Activated CD4-positive, alpha-beta memory T cell treated with anti-CD3 and anti-CD28 coated beads, Interleukin-2, amount 10 ng/mL, durations not matched to agents 7 days and 5 days (primary cell): ENCODE measurements around the gene HCFC1R1. TPM values are rescaled to one million over a fixed set of nuclear protein-coding genes. Genes with fewer than 3 reads are reported as not detected.
A peak's percentile ranks its signal among the peaks of the same experiment; 100 is the strongest.
"Not testable (repeated sequence)": the region's sequence is repeated elsewhere in the genome, so short reads cannot be mapped to it uniquely, and the experiment has no call there.

Experiments
- CTCF ChIA-PET: fragments of 350-600 bp; sonication (Branson Sonifier 250); formaldehyde crosslinking; loops from one replicate; lab custom pipeline; 2021; ENCODE audit warnings: antibody characterized with exemption, inconsistent platforms; lab: Charles Lee
- POLR2A ChIA-PET: fragments of 350-600 bp; sonication (Branson Sonifier 250); formaldehyde crosslinking; loops from one replicate; lab custom pipeline; 2021; ENCODE audit warnings: antibody characterized with exemption; lab: Charles Lee
- DNase-seq: peaks from one replicate; pipeline ENCODE4 v3.0.0-alpha.2; 2020
- H3K27ac Mint-ChIP-seq: one replicate; pipeline ENCODE4 v1.8.0; 2021; ENCODE audit warnings: mild to moderate bottlenecking, mixed read lengths
- H3K27me3 Mint-ChIP-seq: one replicate; pipeline ENCODE4 v1.8.0; 2021; ENCODE audit warnings: mixed read lengths
- H3K36me3 Mint-ChIP-seq: one replicate; pipeline ENCODE4 v1.8.0; 2021; ENCODE audit warnings: low read depth, mixed read lengths
- H3K4me1 Mint-ChIP-seq: one replicate; pipeline ENCODE4 v1.8.0; 2021; ENCODE audit warnings: mixed read lengths
- H3K4me3 Mint-ChIP-seq: one replicate; pipeline ENCODE4 v1.8.0; 2021; ENCODE audit warnings: mild to moderate bottlenecking, mixed read lengths
- H3K9me3 Mint-ChIP-seq: one replicate; pipeline ENCODE4 v1.8.0; 2021; ENCODE audit warnings: mixed read lengths
- total RNA-seq, 2 experiments: library from RNA; stranded (reverse); gene quantifications; one replicate each; pipeline ENCODE4 v1.2.3, GENCODE V29; 2021

The HCFC1R1 gene
- total RNA-seq, 2 experiments from 2014 or later: 37.0 to 43.3 TPM

- Mint-ChIP-seq H3K9me3 (no peaks in the 10 kb centered on the region), H3K4me1 (peaks cover 73% of the 10 kb centered on the region), H3K27me3 (no peaks in the 10 kb centered on the region), H3K36me3 (peaks cover 72% of the 10 kb centered on the region), H3K4me3 (peak overlapping the region; percentile 79), H3K27ac (peak overlapping the region; percentile 96)
- CTCF ChIA-PET: interaction anchor here (0.9 to 6.3 kb wide), 5 partner anchors 25 to 72 kb away, joined by 3 to 177 read pairs (median 6); no protein-coding TSS in a partner anchor
- no peak for DNase-seq
- POLR2A ChIA-PET: interaction anchor here (0.7 to 6.1 kb wide), 13 partner anchors 9 to 102 kb away, joined by 3 to 96 read pairs (median 3); partner anchors contain the start of genes IL32, MMP25 and ZNF213
Observed at GRCh38 chr16:3056336-3057180, 32.8 kb upstream of the HCFC1R1 start.

DNA sequence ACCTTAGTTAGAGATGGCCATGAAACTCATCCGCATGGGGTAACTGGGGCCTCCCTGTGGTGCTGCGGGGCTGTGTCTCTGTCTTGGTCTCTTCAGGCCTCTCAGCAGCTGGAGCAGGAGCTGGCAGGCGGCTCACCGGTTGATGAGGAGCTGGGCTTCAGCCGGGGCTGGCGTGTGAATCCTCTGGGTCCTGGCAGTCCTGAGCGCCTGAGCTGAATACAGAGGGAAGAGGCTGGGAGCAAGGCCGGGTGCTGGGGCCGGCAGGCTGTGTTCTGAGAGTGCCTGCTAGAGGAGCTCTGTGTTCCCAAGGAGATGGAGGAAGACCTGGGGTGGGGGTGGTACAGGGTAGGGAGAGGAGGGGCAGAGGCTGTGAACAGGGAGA is 32.0 kb upstream of the HCFC1R1 start:
- Mint-ChIP-seq H3K27ac (peak overlapping the region; percentile 96), H3K4me3 (peak overlapping the region; percentile 64), H3K36me3 (peaks cover 77% of the 10 kb centered on the region), H3K4me1 (peaks cover 77% of the 10 kb centered on the region)
- ChIA-PET CTCF (interaction anchor here (0.9 to 6.3 kb wide), 5 partner anchors 19 to 73 kb away, joined by 3 to 177 read pairs (median 5); no protein-coding TSS in a partner anchor), POLR2A (interaction anchor here (0.7 to 6.1 kb wide), 9 partner anchors 8 to 103 kb away, joined by 3 to 96 read pairs (median 3); partner anchors contain the start of gene MMP25)
- not testable (repeated sequence) for H3K9me3 Mint-ChIP-seq, H3K27me3 Mint-ChIP-seq, DNase-seq

DNA sequence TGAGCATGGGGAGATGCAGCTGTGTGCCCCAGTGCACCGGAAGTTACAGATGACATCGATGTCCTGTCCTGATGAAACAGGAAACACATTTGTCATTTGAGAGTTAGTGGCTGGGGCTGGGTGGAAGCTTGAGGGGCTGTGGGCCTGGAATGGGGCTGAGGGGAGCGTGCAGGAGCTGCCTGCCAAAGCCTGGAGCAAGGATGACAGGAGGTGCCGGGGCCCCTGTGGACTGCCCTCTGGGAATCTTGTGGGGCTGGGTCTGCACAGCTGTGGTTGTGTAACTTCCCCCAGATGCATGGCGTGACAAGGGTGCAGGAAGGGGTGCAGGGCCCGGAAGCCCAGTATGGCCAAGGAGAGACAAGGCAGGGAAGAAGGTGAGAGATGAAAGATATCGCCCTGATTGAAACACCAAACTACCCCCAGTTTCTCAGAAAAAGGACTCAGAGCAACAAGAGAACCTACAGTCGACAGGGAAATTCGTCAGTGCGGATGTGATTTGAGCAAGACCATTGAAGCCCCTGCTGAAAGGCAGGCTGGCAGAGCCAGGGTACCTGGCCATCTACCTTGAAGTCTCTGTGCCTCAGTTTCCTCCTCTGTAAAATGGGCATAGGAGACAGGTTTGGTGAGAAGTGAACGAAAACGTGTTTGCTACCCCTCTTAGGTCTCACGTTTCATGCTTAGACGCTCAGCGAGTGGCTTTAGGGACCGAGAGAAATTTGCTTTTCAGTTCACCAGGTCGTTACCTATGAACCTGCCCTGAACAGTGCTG is 31.4 kb upstream of the HCFC1R1 start:
- DNase-seq: peak; percentile 76
- no peaks in the 10 kb centered on the region for H3K27me3 Mint-ChIP-seq
- H3K4me1 Mint-ChIP-seq: peaks cover 77% of the 10 kb centered on the region
- no peaks in the 10 kb centered on the region for H3K9me3 Mint-ChIP-seq
- CTCF ChIA-PET: interaction anchor here (1.2 to 6.3 kb wide), 4 partner anchors 20 to 73 kb away, joined by 5 to 177 read pairs (median 6); no protein-coding TSS in a partner anchor
- POLR2A ChIA-PET: interaction anchor here (0.8 to 6.1 kb wide), 11 partner anchors 7 to 79 kb away, joined by 3 to 96 read pairs (median 4); partner anchors contain the start of gene MMP25
- H3K4me3 Mint-ChIP-seq: peak overlapping the region; percentile 64
- H3K36me3 Mint-ChIP-seq: peaks cover 77% of the 10 kb centered on the region
- peak overlapping the region; percentile 96 for H3K27ac Mint-ChIP-seq

- CTCF ChIA-PET, POLR2A ChIA-PET, H3K9me3 Mint-ChIP-seq, H3K27me3 Mint-ChIP-seq, DNase-seq: not testable (repeated sequence)
- Mint-ChIP-seq H3K4me1 (peaks cover 88% of the 10 kb centered on the region), H3K4me3 (peak overlapping the region; percentile 59), H3K36me3 (peaks cover 76% of the 10 kb centered on the region), H3K27ac (peak overlapping the region; percentile 83)
Observed at GRCh38 chr16:3053330-3053710, 29.6 kb upstream of the HCFC1R1 start.

- ChIA-PET CTCF (interaction anchor here (1.0 kb wide), 1 partner anchor 21 kb away, joined by 3 read pairs; no protein-coding TSS in a partner anchor), POLR2A (interaction anchor here (1.9 to 8.7 kb wide), 2 partner anchors 13 to 30 kb away, joined by 5 to 65 read pairs; partner anchors contain the start of gene IL32)
- DNase-seq, H3K27me3 Mint-ChIP-seq, H3K9me3 Mint-ChIP-seq, H3K4me3 Mint-ChIP-seq: not testable (repeated sequence)
- Mint-ChIP-seq H3K4me1 (peaks cover 93% of the 10 kb centered on the region), H3K36me3 (peaks cover 79% of the 10 kb centered on the region), H3K27ac (peak overlapping the region; percentile 79)
Observed at GRCh38 chr16:3052571-3053329, 29.0 kb upstream of the HCFC1R1 start.

- H3K36me3 Mint-ChIP-seq: peaks cover 74% of the 10 kb centered on the region
- POLR2A ChIA-PET: interaction anchor here (0.8 to 8.7 kb wide), 8 partner anchors 12 to 107 kb away, joined by 3 to 72 read pairs (median 7); partner anchors contain the start of gene IL32
- peaks cover 2% of the 10 kb centered on the region for H3K27me3 Mint-ChIP-seq
- CTCF ChIA-PET: interaction anchor here (1.5 to 5.8 kb wide), 3 partner anchors 20 to 45 kb away, joined by 4 to 38 read pairs (median 15); no protein-coding TSS in a partner anchor
- H3K4me1 Mint-ChIP-seq: peaks cover 87% of the 10 kb centered on the region
- peak overlapping the region; percentile 77 for H3K27ac Mint-ChIP-seq
- H3K4me3 Mint-ChIP-seq: peak overlapping the region; percentile 57
- no peaks in the 10 kb centered on the region for H3K9me3 Mint-ChIP-seq
- DNase-seq: no peak
Observed at GRCh38 chr16:3051494-3051893, 27.8 kb upstream of the HCFC1R1 start.

GRCh38 chr16:3051009-3051408 is 27.3 kb upstream of the HCFC1R1 start:
- peaks cover 71% of the 10 kb centered on the region for H3K36me3 Mint-ChIP-seq
- H3K4me3 Mint-ChIP-seq: peak overlapping the region; percentile 57
- POLR2A ChIA-PET: interaction anchor here (0.8 to 8.7 kb wide), 9 partner anchors 12 to 108 kb away, joined by 3 to 72 read pairs (median 5); partner anchors contain the start of gene IL32
- peak overlapping the region; percentile 77 for H3K27ac Mint-ChIP-seq
- peaks cover 2% of the 10 kb centered on the region for H3K27me3 Mint-ChIP-seq
- CTCF ChIA-PET: interaction anchor here (1.5 to 5.8 kb wide), 3 partner anchors 19 to 45 kb away, joined by 4 to 38 read pairs (median 15); no protein-coding TSS in a partner anchor
- peaks cover 83% of the 10 kb centered on the region for H3K4me1 Mint-ChIP-seq
- DNase-seq: no peak
- H3K9me3 Mint-ChIP-seq: no peaks in the 10 kb centered on the region

- Mint-ChIP-seq H3K27me3 (peaks cover 3% of the 10 kb centered on the region), H3K36me3 (peaks cover 67% of the 10 kb centered on the region), H3K4me3 (peak overlapping the region; percentile 57), H3K4me1 (peaks cover 78% of the 10 kb centered on the region), H3K27ac (peak overlapping the region; percentile 77), H3K9me3 (no peaks in the 10 kb centered on the region)
- ChIA-PET POLR2A (interaction anchor here (1.0 to 8.7 kb wide), 8 partner anchors 8 to 79 kb away, joined by 4 to 72 read pairs (median 12); partner anchors contain the start of gene IL32), CTCF (interaction anchor here (1.5 to 5.8 kb wide), 3 partner anchors 19 to 46 kb away, joined by 4 to 38 read pairs (median 15); no protein-coding TSS in a partner anchor)
- DNase-seq: no peak
Observed at GRCh38 chr16:3050487-3050886, 26.7 kb upstream of the HCFC1R1 start.

DNA sequence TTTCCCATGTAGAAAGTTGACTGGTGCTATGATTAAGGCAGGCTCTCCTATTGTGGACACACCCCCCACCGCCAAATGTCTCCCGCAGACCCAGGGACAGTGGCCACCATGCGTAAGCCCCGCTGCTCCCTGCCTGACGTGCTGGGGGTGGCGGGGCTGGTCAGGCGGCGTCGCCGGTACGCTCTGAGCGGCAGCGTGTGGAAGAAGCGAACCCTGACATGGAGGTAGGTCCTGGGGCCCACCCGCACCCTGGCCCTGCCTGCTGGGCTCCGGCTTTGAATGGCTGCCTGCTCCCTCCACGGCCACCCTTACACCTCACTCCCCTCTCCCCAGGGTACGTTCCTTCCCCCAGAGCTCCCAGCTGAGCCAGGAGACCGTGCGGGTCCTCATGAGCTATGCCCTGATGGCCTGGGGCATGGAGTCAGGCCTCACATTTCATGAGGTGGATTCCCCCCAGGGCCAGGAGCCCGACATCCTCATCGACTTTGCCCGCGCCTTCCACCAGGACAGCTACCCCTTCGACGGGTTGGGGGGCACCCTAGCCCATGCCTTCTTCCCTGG is 26.3 kb upstream of the HCFC1R1 start:
- Mint-ChIP-seq H3K9me3 (no peaks in the 10 kb centered on the region), H3K36me3 (peaks cover 66% of the 10 kb centered on the region), H3K27ac (peak overlapping the region; percentile 77), H3K4me3 (peak overlapping the region; percentile 57), H3K27me3 (peaks cover 6% of the 10 kb centered on the region), H3K4me1 (peaks cover 77% of the 10 kb centered on the region)
- ChIA-PET CTCF (interaction anchor here (2.1 to 5.8 kb wide), 2 partner anchors 18 to 21 kb away, joined by 15 to 38 read pairs; no protein-coding TSS in a partner anchor), POLR2A (interaction anchor here (1.0 to 8.7 kb wide), 11 partner anchors 9 to 85 kb away, joined by 3 to 72 read pairs (median 9); partner anchors contain the start of genes IL32, PKMYT1, TNFRSF12A and ZNF213)
- no peak for DNase-seq

DNA sequence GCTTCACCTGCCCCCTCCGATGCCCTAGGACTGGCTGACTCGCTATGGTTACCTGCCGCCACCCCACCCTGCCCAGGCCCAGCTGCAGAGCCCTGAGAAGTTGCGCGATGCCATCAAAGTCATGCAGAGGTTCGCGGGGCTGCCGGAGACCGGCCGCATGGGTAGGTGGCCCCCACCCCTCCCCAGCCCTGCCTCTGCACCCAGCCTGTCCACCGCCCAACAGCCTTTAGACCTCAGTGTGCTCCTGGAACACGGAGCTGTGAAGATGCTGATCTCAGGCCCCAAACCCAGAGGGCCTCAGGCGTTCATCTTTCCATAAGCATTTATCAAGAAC is 23.6 kb upstream of the HCFC1R1 start:
- DNase-seq: peak; percentile 37
- ChIA-PET POLR2A (interaction anchor here (0.6 to 8.7 kb wide), 14 partner anchors 9 to 217 kb away, joined by 3 to 72 read pairs (median 8); partner anchors contain the start of genes HCFC1R1, IL32, PKMYT1 and THOC6), CTCF (interaction anchor here (0.8 to 5.8 kb wide), 9 partner anchors 11 to 88 kb away, joined by 3 to 38 read pairs (median 6); partner anchors contain the start of genes BICDL2 and ZNF213)
- Mint-ChIP-seq H3K36me3 (peaks cover 52% of the 10 kb centered on the region), H3K4me3 (peak overlapping the region; percentile 85), H3K4me1 (peaks cover 71% of the 10 kb centered on the region), H3K9me3 (no peaks in the 10 kb centered on the region), H3K27me3 (peaks cover 21% of the 10 kb centered on the region), H3K27ac (peak overlapping the region; percentile 87)
